T-helper 2 cell treated with Interferon-gamma antibody and Interleukin-4, amounts not matched to agents 100 ng/mL and 5 ng/mL, for 36 hours (primary cell): ENCODE measurements around the gene FBXO24. TPM values are rescaled to one million over a fixed set of nuclear protein-coding genes. Genes with fewer than 3 reads are reported as not detected.

ENCODE experiments used
- intact Hi-C: fragments of 100-400 bp; cut with micrococcal nuclease; formaldehyde crosslinking; loops from one replicate; pipeline ENCODE4 v1.15.1; 2023
- total RNA-seq: library from RNA; stranded (reverse); gene quantifications from 2 replicates; pipeline ENCODE4 v1.2.3, GENCODE V29; 2022

Gene FBXO24
- total RNA-seq, 1 donor from 2014 or later: 1.2 TPM

DNA sequence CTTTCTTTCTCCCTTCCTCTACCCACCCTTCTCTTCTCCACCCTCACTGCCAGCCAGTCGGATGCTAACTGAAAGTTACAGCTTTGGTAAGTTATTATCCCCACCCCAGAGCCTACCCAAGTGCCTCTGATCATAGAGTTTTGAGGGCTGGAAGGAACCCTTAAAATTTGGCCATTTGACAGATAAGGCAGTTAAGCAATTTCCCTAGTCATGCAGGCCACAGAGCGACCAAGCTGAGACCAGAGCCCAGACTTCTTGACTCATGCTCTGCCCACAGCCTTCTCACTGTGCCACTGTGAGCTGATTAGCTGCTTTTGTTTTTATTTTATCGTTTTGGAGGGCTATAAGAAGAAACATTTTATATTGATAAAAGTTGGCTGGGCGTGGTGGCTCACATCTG, 29.6 kb upstream of the FBXO24 start:
- intact Hi-C loops: no loop called here

DNA sequence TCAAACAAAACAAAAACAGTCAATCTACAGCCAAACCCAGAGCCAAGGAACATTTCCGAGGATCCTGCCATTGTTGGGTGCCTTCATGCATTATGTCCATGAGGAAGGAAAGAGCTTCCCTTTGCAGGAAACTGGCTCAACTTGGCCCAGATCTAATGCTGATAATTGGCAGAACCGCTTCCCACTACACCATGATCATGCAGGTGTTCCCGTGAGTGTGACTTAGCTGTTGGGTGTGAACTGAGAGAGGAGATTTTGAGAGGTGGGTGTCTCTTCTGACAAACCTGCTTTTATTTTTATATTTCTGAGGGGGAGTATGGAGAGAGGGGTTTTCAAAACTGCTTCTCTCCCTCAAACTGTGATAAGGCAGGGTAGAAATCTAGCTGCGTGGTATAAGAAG, 27.0 kb upstream of the FBXO24 start:
- intact Hi-C loops: loop anchor here (1.0 to 2.0 kb wide), 2 partner anchors 20 to 90 kb away; partner anchors contain the start of gene AGFG2

DNA sequence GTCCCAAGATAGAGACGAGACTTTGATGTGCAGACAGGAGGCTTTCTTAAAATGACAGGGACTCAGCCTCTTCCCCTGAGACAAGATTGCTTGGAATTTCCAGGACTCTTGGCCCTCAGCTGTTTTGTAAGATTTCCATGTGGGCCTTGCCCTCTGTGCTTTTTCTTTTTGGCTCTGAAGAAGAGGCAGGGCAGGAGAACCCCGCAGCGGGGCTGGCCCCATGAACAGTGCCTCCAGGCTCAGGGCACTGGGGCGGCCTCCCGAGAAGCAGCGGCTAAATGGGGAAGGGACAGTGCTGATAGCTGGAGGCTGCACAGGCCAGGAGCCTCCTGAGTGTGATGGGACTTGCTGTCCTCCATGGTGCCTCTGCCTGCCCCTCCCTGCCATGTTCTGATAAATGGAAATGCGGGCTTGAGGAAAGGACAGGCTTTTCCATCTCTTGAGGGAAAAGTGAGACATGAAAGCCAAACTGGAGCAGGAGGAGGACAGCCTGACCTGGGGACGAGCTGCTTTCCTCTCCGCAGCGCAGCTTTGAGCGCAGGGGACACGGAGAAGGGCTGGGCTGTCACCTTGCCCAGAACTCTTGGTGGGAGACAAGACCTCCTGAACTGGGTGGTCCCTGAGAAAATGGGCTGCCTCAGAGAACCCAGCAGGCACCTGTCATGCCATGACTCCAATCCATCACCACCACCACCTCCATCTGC, 24.5 kb upstream of the FBXO24 start:
- intact Hi-C loops: no loop called here

DNA sequence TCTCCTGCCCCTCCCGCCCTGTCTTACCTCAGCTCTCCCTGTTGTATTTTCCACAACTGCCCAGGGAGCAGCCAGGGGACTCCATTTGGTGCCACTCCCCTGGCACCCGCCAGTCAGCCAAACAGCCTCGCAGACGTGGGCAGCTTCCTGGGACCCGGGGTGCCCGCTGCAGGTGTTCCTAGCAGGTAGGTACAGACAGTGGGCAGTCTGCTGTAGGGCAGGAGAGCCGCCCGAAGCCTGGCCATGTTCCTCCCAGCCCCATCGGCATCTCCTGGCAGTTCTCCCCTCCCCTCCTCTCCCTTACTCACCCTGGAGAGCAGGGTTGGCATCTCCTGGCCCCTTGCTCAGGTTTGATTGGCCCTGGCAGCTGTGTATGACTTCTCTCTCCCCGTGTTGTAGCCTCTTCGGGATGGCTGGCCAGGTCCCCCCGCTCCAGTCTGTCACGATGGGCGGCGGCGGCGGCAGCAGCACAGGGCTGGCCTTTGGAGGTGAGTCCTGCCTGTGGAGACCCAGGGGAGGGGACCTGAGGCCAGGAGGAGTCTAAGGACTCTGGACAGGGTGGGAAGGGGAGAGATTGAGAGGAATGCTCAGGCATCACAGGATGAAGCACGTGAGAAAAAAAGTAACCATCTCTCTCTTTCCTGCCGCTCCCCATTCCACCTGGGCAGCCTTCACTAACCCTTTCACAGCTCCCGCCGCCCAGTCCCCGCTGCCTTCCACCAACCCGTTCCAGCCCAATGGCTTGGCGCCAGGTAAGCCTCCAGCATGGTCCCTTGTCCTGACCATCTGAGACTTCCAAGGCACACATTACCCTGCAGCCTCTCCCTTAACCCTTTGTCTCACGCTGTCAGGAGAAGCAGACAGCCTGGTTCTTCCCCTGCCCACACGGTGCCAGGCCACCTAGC, 23.7 kb upstream of the FBXO24 start:
- intact Hi-C loops: no loop called here

DNA sequence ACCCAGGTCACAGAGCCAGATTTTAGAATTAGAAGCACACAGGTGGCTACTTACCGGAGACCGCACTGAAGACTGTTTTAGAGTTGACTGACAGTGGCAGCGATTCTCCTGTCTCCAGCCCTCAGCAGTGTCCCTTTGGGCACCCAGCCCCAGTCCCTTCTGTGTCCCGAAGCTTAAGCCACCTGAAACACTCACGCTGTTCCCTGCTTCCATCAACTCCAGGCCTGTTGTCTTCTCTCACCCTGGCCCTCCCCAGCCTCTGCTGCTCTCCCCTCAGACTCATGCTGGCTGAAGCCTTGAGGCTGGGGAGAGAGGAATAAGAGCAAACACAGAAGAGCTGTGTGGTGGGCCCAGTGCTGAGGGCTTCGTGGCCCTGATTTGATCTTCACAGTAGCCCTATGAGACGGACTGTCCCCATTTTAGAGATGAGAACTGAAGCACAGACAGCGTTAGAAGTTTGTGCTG, 23.0 kb upstream of the FBXO24 start:
- intact Hi-C loops: no loop called here

DNA sequence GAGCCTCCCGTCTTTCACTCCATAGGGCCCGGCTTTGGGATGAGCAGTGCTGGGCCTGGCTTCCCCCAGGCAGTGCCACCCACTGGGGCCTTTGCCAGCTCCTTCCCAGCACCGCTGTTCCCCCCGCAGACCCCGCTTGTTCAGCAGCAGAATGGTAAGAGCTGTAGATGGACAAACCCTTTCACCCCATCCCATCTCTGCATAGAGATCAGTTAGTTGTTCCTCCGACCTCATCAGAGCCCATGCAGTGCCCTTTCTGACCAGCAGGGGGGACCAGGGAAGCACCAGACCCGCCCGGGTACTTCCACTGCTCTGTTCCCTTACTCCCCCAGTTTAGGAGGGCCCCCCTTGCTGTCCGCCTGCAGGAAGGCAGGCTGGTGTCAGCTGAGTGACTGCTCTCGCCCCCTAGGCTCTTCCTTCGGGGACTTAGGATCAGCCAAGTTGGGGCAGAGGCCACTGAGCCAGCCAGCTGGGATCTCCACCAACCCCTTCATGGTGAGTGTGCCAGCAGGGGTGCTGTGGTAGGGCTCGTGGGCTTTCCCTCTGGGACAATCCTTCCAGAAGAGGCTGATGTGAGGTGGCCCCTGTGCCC, 22.2 kb upstream of the FBXO24 start:
- intact Hi-C loops: loop anchor here (1.0 kb wide), 2 partner anchors 85 to 127 kb away; partner anchors contain the start of gene TSC22D4

DNA sequence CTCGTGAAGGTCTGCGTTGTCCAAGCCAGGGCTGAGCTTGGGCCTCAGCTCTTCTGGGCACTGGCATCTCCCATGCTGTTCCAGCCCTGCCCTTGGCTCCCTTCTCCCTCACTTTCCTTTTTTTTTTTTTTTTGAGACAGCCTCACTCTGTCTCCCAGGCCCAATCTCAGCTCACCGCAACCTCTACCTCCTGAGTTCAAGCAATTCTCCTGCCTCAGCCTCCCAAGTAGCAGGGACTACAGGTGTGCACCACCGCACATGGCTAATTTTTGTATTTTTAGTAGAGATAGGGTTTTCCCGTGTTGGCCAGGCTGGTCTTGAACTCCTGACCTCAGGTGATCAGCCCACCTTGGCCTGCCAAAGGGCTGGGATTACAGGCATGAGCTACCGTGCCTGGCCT, 21.7 kb upstream of the FBXO24 start:
- intact Hi-C loops: loop anchor here (1.0 kb wide), 2 partner anchors 85 to 127 kb away; partner anchors contain the start of gene TSC22D4

DNA sequence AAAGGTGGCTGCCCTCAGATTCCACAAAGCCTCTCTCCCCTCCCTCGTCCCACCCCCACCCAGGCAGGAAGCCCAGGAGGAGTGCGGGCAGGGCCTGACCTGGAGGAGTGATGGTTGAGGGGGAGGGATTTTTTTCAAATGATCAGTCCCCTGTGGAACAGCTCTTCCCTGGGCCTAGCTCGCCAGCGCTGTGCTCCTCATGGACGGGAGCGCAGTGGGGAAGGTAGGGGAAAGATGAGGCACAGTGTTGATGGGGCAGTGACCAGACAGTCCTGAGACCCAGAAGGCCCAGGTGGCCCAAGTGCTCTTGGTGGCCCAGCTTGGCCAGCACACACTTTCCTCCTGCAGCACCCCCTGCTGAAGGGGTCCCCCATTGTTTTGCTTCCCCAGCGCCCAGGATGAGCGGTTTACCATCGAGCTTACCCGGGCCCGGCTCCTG, 21.0 kb upstream of the FBXO24 start:
- intact Hi-C loops: no loop called here

DNA sequence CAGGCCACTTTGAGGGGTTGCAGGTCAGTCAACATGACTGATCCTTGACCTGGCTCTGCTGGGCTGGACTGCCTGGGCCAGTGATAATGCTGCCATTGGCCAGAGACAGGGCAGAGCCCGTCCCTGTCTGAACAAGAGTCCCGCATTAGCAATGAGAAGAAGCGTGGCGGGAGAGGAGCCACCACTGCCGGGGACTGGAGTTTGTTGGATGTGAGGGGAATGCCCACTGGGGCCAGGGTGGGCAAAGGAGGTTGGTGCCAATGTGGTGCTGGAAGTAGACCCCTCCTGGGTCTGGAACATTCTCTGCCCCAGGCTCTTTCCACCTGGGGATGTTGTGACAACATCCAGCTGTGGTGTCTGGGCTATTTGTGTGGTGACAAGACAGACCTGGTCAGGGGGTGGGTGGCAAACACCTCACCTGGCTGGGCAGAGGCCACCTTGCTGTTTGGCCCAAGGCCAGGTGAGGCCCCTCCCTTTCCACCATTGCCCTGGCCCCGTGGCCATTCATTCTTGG, 20.1 kb upstream of the FBXO24 start:
- intact Hi-C loops: no loop called here

DNA sequence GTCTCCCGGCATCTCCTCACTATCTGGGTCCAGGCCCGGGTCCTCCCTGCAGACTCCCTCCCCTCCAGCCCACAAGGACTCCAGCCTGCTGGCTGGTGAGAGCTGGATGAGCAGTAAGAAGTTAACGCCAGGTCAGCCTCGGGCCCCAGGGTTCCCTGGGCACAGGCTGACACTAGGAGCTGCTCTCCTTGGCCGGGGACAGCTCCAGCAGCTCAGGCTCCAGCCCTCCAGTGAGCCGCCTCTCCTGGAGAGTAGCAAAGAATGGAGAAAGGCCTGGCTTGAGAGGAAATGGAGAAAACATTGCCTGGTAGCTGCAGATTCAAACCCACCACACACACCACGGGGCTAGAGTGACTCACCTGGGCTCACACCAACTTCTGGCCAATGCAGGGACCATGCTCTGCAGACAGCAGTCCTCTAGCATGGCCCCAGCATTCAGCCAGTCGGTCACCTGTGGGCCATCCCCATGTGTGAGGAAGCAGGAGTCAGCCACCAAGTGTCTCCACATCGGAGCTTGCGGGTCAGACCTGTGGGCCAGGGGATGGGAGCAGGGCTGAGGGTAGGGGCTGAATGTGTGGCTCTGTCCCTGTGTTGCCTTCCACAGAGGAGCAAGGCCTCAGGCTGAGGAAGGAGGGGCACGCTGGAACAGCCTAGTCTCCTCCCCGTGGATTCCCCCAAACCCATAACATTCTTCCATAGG, 18.9 kb upstream of the FBXO24 start:
- intact Hi-C loops: no loop called here

DNA sequence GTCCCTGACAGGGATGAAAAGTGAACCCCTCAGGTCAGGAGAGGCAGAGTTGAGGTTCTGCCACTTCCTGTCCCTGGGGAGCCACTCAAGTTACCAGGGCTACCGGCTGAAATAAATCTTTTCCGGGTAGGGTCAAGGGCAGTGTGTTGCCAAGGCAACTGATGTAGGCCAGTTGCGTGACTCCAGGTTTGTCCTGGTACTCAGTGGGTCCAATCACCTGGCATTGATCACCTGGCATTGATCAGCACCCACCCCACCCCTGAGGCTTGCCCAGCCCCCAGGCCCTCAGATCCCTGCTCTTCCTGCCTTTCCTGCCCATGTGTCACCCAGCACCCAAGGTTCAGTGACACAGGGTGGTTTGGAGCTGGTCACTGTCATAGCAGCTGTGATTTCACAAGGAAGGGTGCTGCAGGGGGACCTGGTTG, 18.4 kb upstream of the FBXO24 start:
- intact Hi-C loops: no loop called here

DNA sequence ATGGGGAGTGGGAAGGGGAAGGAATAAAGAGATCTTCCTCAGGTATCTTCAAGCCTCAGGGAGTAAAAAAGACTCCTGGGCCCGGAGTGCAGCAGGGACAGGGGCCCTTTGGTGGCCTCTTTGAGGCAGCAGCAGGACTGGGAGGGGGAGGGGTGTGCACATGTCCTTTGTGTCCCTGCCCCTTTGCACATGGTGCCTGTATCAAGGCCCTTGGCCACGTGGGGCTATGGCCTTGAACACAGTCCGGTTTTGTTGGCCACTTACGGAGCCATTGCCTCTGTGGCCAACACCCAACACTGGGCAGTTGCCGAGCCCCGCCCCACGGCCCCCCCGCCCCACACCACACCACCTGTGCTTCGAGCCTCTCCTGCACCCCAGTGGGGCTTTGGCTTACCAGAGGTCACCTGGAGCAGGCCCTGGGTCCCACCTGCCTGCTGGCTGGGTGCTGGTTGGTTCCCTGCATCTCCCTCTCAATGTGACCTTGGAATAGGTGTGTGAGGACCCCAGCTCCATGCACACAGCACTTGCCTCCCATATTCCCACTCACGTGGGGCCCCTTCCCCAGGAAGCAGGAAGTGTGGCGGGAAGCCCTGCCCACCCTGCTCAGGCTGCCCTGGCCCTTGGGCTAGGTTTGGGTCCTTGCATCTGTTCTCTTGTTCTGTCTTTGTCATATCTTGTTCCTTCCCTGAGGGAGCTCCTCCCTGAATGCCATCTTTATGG, 17.8 kb upstream of the FBXO24 start:
- intact Hi-C loops: no loop called here

DNA sequence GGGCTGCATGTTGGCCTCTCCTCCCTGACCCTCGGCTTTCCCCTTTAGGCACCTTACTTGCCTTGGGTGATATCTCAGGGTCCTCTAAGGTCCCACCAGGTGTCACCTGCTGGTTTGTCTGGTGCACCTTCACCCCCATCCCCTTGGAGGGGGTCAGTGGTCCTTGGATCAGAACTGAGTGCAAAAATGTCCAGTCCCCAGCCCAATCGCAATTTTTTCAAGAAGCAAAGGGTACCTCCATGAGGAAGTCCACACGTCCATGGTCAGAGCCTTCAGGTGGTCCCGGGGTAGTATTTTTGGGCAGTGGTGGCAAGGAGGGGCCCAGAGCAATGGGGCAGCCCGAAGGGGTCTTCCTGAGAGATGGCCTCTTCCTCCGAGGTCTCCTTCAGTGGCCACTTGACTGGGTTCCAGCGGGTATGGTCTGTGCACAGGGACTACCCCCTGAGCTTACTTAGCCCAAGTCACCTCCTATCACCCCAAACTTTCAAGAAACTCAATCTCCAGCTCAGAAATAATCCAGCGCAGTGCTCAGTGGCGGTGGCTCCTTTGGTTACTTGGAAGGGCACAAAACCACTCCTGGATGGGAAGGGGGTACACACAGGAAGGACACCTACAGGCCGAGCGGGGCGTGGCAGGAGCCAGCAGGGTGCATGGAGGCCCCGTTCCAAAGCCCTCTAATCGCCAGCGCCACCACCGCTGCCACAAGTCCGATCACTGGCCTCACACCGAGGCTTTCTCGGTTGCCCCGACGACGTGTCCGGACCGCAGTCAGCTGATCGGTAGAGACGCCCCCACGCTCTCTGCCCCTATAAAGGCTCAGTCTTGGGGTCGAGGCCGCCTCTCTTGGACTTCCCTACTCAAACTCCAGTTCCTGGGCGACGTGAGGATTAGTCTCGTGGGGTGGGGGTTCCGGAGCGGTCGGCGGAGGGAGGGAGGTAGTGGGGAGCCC, 17.0 kb upstream of the FBXO24 start:
- intact Hi-C loops: no loop called here

DNA sequence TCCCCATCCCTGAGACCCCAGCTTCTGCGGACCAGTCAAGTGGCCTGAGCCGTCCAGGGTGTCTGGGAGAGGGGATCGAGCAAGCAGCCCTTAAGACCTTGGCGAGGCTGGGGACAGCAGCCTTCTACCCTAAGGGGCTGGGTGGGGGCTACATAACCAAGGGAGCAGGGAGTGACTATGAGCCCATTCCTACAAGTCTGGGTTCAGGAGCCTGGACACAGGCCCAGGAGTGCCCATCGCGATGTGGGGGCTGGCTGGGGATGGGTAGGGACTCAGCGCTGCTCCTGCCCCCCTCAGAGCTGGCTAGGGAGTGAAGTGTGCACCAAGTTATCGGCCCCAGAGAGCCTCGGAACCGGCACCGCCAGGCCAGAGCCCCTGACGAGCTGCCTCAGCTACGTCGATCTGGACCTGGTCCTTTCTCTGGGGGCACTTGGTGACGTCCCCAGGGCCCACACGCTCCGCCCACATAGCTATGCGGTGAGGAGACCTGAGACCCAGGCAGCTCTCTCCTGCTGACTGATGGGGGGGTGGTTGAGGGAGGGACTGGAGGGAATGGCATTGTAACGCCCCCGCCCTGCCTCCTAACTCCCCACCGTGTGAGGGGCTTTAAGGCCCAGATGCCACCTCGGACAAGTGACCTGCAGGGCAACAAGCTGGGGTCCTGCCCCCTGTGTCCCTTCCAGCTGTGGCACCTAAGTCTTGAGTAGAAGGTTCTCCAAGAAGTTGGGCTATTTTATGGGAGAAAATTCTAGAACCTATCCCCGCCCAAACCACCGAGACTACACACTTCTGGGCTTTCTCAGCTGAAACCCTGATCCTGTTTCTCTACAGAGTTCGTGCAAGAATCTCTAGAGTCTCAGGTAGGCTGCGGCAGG, 14.9 kb upstream of the FBXO24 start:
- intact Hi-C loops: loop anchor here (1.0 kb wide), 1 partner anchor 12 kb away; no protein-coding TSS in a partner anchor

DNA sequence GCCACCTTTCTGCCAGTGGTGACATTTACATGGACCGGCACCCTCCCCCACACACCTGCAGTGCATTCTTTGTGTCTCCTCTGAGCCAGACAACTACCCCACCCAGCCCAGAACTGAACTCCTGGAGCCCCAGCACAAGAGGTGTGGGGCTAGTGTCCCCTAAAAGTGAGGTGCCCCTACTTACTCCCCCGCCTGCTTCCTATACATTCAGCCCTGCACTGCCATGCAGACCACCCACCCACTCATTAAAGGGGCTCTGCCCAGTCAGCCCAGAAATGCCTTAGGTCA, 14.4 kb upstream of the FBXO24 start:
- intact Hi-C loops: no loop called here

DNA sequence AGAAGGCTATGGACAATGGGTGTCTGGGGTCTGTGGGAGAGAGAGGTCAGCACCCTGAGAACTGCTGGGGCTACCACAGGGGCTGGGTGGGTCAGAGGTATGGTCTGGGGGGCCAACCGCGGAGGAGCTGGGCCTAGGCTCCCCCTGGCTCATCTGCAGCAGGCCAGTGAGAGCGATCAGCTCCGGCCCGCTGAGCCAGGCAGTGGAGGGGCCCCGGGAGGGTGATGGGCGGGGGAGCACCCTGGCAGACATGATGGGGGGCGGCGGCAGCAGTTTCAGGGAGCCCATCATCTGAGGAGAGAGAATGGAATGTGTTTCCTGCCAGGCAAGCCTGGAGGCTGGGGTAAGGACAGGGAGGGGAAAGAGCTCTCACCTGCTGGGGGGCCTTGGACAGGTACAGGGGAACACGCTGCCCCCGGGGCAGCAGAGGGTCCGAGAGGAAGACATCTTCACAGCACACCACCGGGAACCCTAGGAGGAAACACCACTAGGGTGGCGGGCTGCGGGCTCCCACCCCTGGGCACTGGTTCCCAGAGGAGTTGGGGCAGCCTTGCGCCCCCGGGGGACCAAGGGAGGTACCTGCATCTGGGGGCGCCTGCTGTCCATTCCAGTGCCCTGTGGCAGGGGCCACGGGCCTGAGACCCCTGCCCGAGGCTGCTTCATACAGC, 13.7 kb upstream of the FBXO24 start:
- intact Hi-C loops: no loop called here

DNA sequence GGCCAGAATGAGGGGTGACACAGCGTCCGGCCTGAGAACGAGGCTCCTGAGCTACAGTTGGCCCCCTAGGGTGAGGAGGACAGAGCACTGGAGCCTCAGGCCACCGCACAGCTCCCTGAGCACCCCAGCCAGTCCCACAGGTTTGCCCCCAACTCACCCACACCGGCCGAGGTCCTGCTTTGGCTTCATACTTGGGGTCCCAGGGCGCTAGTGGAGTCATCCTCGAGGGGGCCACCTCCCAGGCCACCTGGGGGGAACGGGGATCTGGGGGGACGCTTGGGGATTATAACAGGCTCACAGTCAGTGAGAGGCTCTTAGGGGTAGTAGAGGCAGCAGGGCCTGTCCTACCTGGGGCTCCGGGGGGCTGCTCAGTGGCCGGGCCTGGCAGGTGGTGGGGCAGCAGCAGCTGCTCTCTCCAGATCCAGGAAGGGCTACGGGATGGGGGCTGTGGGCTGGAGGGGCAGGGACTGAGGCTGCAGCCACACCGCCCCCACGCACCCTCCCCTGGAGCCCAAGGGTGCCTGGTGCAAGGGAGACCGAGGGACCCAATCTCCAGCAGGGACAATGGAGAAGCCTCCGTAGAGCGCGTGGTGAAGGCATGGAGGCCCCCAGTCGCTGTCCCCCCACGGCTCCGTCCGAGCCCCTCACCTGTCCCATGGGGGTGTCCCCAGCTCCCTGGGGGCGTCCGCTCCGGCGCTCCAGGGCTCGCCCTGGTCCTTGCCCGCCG, 13.0 kb upstream of the FBXO24 start:
- intact Hi-C loops: no loop called here
